ENCODE results near the gene C10orf105. TPM values are rescaled to one million over a fixed set of nuclear protein-coding genes. Genes with fewer than 3 reads are reported as not detected.

The C10orf105 gene
- total RNA-seq, 2 experiments from 2014 or later, result 0.25 to 0.36 TPM

DNA sequence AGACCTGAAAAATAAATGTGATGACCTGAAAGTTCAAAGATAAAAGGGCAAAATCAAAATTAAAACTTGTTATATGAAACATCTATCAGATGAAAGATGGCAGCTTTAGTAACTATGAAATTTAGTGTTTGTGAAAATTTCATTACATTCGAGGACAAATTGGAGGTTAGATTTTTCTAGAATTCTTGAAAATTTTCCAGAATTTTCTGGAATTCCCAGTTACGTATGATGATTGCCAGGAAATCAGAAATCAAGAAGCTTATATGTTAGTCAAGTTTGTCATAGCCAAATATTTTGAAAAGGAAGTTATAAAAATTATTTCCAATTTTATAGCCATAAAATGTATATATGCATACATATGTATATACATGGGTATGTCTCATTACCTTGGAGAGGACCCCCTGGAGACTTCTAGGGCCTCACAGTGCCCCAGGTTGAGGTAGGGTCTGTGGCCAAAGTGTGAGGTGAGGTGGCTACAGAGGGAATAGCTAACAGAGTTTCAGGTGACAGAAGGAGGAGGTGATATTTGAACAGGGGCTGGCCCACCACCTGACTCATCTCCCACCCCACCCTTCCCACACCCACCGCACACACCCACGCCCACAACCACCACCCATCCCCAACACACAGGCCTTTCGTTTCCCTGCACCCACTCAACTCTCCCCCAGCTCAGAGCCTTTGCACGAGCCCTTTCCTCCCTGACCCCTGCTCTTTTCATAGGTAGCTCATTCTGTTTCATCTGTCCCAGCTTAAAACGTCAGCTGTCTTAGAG lies 21.5 kb downstream of the C10orf105 start:
- no peaks in the 10 kb centered on the region for H3K27me3 Mint-ChIP-seq
- ATAC-seq (ENCODE audit: poor library complexity) (no peak), DNase-seq (peak in 4 of 14 experiments; percentile 45 to 71 (median 51))
- peaks cover 29% of the 10 kb centered on the region for H3K4me1 Mint-ChIP-seq (ENCODE audit: low read depth)
- Histone ChIP-seq H3K27me3 (ENCODE audit: control insufficient read depth in 1 of 2, insufficient read depth in 2 of 2, low read length in 2 of 2) (no peaks in the 10 kb centered on the region), H3K4me3 (ENCODE audit: low read length) (no peak overlapping the region), H3K27ac (ENCODE audit: low read depth in 1 of 2, low read length in 2 of 2) (no peak overlapping the region), H3K4me1 (ENCODE audit: insufficient read depth, low read length) (peaks cover 69% of the 10 kb centered on the region), H3K9me3 (ENCODE audit: control insufficient read depth in 1 of 2, insufficient read depth in 1 of 2, low read length in 2 of 2) (no peaks in the 10 kb centered on the region), H3K36me3 (ENCODE audit: insufficient read depth, low read length) (no peaks in the 10 kb centered on the region)
- POLR2A ChIA-PET, result interaction anchor here (1.2 to 2.9 kb wide), 3 partner anchors 10 to 75 kb away, joined by 6 to 20 read pairs (median 6); partner anchors contain the start of gene VSIR
- no peaks in the 10 kb centered on the region for H3K9me3 Mint-ChIP-seq
- H3K36me3 Mint-ChIP-seq (ENCODE audit: low read depth), result no peaks in the 10 kb centered on the region
- no peak for TF ChIP-seq CTCF (IDR thresholded peaks at IDR 0.05)
- CTCF ChIA-PET, result interaction anchor here (0.6 to 3.8 kb wide), 8 partner anchors 9 to 149 kb away, joined by 3 to 26 read pairs (median 4); partner anchors contain the start of gene VSIR
- H3K4me3 Mint-ChIP-seq, result no peak overlapping the region
- intact Hi-C loops (cut with DNase I, micrococcal nuclease), result no loop called here
- peak overlapping the region; percentile 8 for H3K27ac Mint-ChIP-seq

DNA sequence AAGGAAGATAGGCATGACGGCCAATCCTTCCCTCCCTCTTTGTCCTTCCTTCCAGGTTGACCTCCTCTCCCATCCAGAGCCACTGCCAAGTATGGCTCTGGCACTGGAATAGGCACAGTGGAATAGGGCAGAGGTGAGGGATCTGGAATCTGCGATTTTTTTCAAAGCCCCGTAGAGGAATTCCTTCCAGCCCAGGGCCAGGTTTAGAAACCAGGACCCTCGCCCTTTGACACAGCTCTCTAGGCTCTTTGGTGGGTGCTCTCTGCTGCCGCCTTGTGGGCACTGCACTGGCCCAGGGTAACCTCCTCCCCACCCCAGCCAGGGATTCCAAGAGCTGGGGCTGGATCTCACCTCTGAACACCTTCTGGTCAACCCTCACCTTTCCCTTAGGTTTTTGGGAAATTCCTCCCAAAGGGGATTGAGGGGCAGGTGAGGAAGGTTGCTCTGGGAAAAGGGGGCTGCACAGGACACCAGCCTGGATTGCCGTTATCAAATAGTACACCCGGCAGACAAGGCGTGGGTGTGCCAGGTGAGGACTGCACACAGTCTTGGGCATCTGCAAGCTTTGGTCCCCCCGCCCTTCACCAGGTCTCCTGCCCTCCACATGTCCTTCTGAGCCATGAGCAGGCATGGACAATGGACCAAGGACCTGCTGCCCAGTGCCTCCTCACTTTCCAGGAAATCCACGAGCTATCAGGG lies 22.8 kb downstream of the C10orf105 start:
- no peaks in the 10 kb centered on the region for H3K36me3 ChIP-seq (ENCODE audit: insufficient read depth, low read length)
- H3K27ac Mint-ChIP-seq, result peak overlapping the region; percentile 33
- no peak overlapping the region for H3K4me3 ChIP-seq (ENCODE audit: low read length)
- DNase-seq, result peak; percentile 54 to 84 (median 66)
- no peaks in the 10 kb centered on the region for H3K27me3 ChIP-seq (ENCODE audit: control insufficient read depth in 1 of 2, insufficient read depth in 2 of 2, low read length in 2 of 2)
- H3K9me3 ChIP-seq (ENCODE audit: control insufficient read depth in 1 of 2, insufficient read depth in 1 of 2, low read length in 2 of 2), result peaks cover 0 to 4% of the 10 kb centered on the region in 2 experiments
- no peak overlapping the region for H3K27ac ChIP-seq (ENCODE audit: low read depth in 1 of 2, low read length in 2 of 2)
- ChIA-PET POLR2A (interaction anchor here (0.8 to 3.7 kb wide), 5 partner anchors 12 to 79 kb away, joined by 3 to 20 read pairs (median 6); partner anchors contain the start of gene VSIR), CTCF (interaction anchor here (0.6 to 3.8 kb wide), 16 partner anchors 9 to 377 kb away, joined by 3 to 26 read pairs (median 4); partner anchors contain the start of genes SLC29A3 and VSIR)
- ATAC-seq (ENCODE audit: poor library complexity), result peak; percentile 83
- H3K4me3 Mint-ChIP-seq, result no peak overlapping the region
- peak; percentile 70 for TF ChIP-seq CTCF (IDR thresholded peaks at IDR 0.05)
- H3K4me1 ChIP-seq (ENCODE audit: insufficient read depth, low read length), result peaks cover 65% of the 10 kb centered on the region
- no peaks in the 10 kb centered on the region for H3K9me3 Mint-ChIP-seq
- no peaks in the 10 kb centered on the region for H3K27me3 Mint-ChIP-seq
- no peaks in the 10 kb centered on the region for H3K36me3 Mint-ChIP-seq (ENCODE audit: low read depth)
- H3K4me1 Mint-ChIP-seq (ENCODE audit: low read depth), result peaks cover 29% of the 10 kb centered on the region
- intact Hi-C loops (cut with DNase I, micrococcal nuclease), result loop anchor here in 1 of 2 experiments (1.0 kb wide), 1 partner anchor 382 kb away; no protein-coding TSS in a partner anchor
